WERI-Rb-1 (cell line): Measurements from ENCODE around the gene LIPK.

Experiments used
- DNase-seq: peaks from one replicate; pipeline ENCODE4 v3.0.0-alpha.2; 2020
- H3K27ac ChIP-seq: fragments of 250-450 bp; sonication (Bioruptor Pico); 2 replicates; pipeline ENCODE4 v1.5.1; 2020; ENCODE audit warnings: mild to moderate bottlenecking, moderate library complexity
- H3K27me3 ChIP-seq: fragments of 250-450 bp; sonication (Bioruptor Pico); 2 replicates; pipeline ENCODE4 v1.5.1; 2021; ENCODE audit warnings: mild to moderate bottlenecking, low read depth, moderate library complexity; ENCODE audit not compliant: insufficient read depth, severe bottlenecking
- H3K36me3 ChIP-seq: fragments of 250-450 bp; sonication (Bioruptor Pico); 2 replicates; pipeline ENCODE4 v1.5.1; 2020; ENCODE audit warnings: mild to moderate bottlenecking, moderate library complexity
- H3K4me3 ChIP-seq: 2 replicates; pipeline ENCODE4 v1.5.1; 2011; ENCODE audit warnings: low read depth, mild to moderate bottlenecking, control low read depth, low read length
- H3K9me3 ChIP-seq: fragments of 250-450 bp; sonication (Bioruptor Pico); 2 replicates; pipeline ENCODE4 v1.5.1; 2021; ENCODE audit warnings: mild to moderate bottlenecking, moderate library complexity; ENCODE audit not compliant: severe bottlenecking
- TF ChIP-seq, protein P1 (sequence below): IDR thresholded peaks from 2 replicates; pipeline ENCODE4 v1.5.1; 2011; ENCODE audit warnings: low read depth, mild to moderate bottlenecking, control low read depth, inconsistent platforms, low read length

The LIPK gene

DNA sequence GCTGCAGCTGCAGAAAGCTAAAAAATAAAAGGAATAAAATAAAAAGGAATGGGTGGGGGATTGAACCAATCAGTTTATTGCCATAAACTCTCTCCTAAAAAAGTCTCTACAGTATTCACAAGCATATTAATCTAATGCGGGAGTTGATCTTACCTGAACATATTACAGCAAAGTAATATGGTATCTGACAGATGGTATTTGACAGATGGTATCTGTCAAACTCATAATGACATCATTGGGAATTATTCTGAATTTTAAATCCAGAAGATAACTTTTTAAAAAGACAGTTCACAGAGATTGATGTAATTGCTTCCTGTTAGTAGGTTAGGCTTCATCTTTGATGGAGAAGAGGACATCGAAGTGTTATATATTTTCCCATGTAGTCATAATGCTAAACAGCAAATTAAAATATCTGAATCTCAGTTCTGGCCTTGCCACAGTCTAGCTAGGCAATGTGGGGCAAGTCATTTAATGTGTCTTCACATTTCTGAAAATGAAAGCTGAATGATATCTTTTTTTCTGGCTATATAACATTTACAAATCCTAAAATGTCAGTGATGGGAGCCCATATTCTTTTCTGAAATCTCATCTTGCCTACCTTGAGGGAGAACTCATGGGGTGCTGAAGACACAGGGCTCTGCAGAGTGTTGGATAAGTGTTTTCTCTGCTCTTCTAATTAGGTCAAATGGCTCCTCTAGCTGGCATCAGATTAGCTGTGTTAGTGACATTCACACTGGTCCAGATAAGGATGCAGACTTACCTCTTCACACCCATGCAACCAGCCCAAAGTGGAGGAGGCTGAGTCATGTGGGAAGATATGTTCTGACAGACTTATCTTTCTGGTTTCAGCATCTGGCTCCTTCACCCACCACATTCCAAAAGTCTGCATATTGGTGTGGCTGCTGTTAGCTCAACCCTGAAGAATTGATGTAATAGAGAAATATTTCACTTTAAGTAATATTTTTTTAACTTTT, 94.4 kb downstream of the LIPK start:
- no peaks in the 10 kb centered on the region for H3K27me3 ChIP-seq
- no peak overlapping the region for H3K27ac ChIP-seq
- no peaks in the 10 kb centered on the region for H3K36me3 ChIP-seq
- DNase-seq = no peak
- TF ChIP-seq, protein P1, sequence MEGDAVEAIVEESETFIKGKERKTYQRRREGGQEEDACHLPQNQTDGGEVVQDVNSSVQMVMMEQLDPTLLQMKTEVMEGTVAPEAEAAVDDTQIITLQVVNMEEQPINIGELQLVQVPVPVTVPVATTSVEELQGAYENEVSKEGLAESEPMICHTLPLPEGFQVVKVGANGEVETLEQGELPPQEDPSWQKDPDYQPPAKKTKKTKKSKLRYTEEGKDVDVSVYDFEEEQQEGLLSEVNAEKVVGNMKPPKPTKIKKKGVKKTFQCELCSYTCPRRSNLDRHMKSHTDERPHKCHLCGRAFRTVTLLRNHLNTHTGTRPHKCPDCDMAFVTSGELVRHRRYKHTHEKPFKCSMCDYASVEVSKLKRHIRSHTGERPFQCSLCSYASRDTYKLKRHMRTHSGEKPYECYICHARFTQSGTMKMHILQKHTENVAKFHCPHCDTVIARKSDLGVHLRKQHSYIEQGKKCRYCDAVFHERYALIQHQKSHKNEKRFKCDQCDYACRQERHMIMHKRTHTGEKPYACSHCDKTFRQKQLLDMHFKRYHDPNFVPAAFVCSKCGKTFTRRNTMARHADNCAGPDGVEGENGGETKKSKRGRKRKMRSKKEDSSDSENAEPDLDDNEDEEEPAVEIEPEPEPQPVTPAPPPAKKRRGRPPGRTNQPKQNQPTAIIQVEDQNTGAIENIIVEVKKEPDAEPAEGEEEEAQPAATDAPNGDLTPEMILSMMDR = no peak
- H3K4me3 ChIP-seq = no peak overlapping the region
- no peaks in the 10 kb centered on the region for H3K9me3 ChIP-seq
